HepG2 (cell line): Measurements from ENCODE around the gene DDX23. TPM values are rescaled to one million over a fixed set of nuclear protein-coding genes. Genes with fewer than 3 reads are reported as not detected.
A peak's percentile ranks its signal among the peaks of the same experiment; 100 is the strongest.

ENCODE experiments used
- HMGXB3 ChIP-seq: sonication (generic); formaldehyde crosslinking; IDR thresholded peaks from 2 replicates; pipeline ENCODE4 v1.4.0; 2020; ENCODE audit warnings: missing genetic modification reagents, borderline replicate concordance
- IKZF4 ChIP-seq: sonication (generic); formaldehyde crosslinking; IDR thresholded peaks from 2 replicates; pipeline ENCODE4 v1.5.1; 2020; ENCODE audit warnings: borderline replicate concordance, mild to moderate bottlenecking, low read depth, missing genetic modification reagents; ENCODE audit errors: not compliant biosample characterization
- JARID2 ChIP-seq: sonication (generic); formaldehyde crosslinking; IDR thresholded peaks from 2 replicates; pipeline ENCODE4 v1.8.1; 2023; ENCODE audit warnings: missing genetic modification reagents, inconsistent platforms; ENCODE audit not compliant: insufficient replicate concordance
- KDM5A ChIP-seq: fragments of 200-600 bp; sonication (generic); IDR thresholded peaks from 2 replicates; pipeline ENCODE4 v1.7.0; 2018; ENCODE audit warnings: antibody characterized with exemption, mild to moderate bottlenecking, low read length, borderline replicate concordance
- SATB2 ChIP-seq: sonication (generic); formaldehyde crosslinking; IDR thresholded peaks from 2 replicates; pipeline ENCODE4 v1.5.0; 2020; ENCODE audit warnings: missing genetic modification reagents
- TBX2 ChIP-seq: sonication (generic); formaldehyde crosslinking; IDR thresholded peaks from 2 replicates; pipeline ENCODE4 v1.5.0; 2020; ENCODE audit warnings: missing genetic modification reagents, mild to moderate bottlenecking, borderline replicate concordance
- THAP7 ChIP-seq: sonication (generic); formaldehyde crosslinking; IDR thresholded peaks from 2 replicates; pipeline ENCODE4 v1.8.1; 2023; ENCODE audit warnings: mild to moderate bottlenecking, missing genetic modification reagents
- TSC22D2 ChIP-seq: sonication (generic); formaldehyde crosslinking; IDR thresholded peaks from 2 replicates; pipeline ENCODE4 v1.5.1; 2020; ENCODE audit warnings: missing genetic modification reagents, mild to moderate bottlenecking, borderline replicate concordance
- ZC3H13 ChIP-seq: sonication (generic); formaldehyde crosslinking; IDR thresholded peaks from 2 replicates; pipeline ENCODE4 v1.8.1; 2023; ENCODE audit warnings: mild to moderate bottlenecking, missing genetic modification reagents, moderate library complexity
- ZFY ChIP-seq: sonication (generic); formaldehyde crosslinking; IDR thresholded peaks from 2 replicates; pipeline ENCODE4 v1.4.0; 2020; ENCODE audit warnings: missing genetic modification reagents
- ZNF160 ChIP-seq: sonication (generic); formaldehyde crosslinking; IDR thresholded peaks from 2 replicates; pipeline ENCODE4 v1.8.0; 2022; ENCODE audit warnings: mild to moderate bottlenecking, inconsistent platforms, missing genetic modification reagents
- ZNF234 ChIP-seq: sonication (generic); formaldehyde crosslinking; conservative IDR thresholded peaks from 2 replicates; pipeline ENCODE4 v1.5.1; 2020; ENCODE audit warnings: mild to moderate bottlenecking, missing genetic modification reagents
- ZNF777 ChIP-seq: sonication (generic); formaldehyde crosslinking; IDR thresholded peaks from 2 replicates; pipeline ENCODE4 v1.4.0; 2020; ENCODE audit warnings: missing genetic modification reagents
- polyA plus RNA-seq, 8 experiments: library from polyadenylated mRNA; depleted of rRNA in 3 of 8; stranded (reverse) in 7 of 8; unstranded in 1 of 8; fragments of >200 nt; fragmentation: Illumina TruSeq in 4 of 8; extraction: Trizol in 4 of 8; gene quantifications; 2 replicates each; pipeline versions ENCODE4 v1.2.1 to v1.2.3, GENCODE V29; 2011 to 2016; ENCODE audit warnings: low read depth in 4 of 8, missing spikeins in 1 of 8, mixed read lengths in 1 of 8; ENCODE audit not compliant: insufficient read depth in 1 of 8
- total RNA-seq, 5 experiments: library from RNA; depleted of rRNA; stranded (reverse); fragments of >200 nt; fragmentation: Illumina TruSeq; extraction: Trizol; gene quantifications; 2 replicates each; pipeline ENCODE4 v1.2.3, GENCODE V29; 2016; ENCODE audit warnings: low read depth in 1 of 5
- TF ChIP-seq, protein P1 (sequence below): sonication (generic); formaldehyde crosslinking; IDR thresholded peaks from 2 replicates; pipeline ENCODE4 v1.5.1; 2020; ENCODE audit warnings: mild to moderate bottlenecking, missing genetic modification reagents, borderline replicate concordance
- TF ChIP-seq, protein P2 (sequence below): sonication (generic); formaldehyde crosslinking; IDR thresholded peaks from 2 replicates; pipeline ENCODE4 v1.9.0; 2022; ENCODE audit warnings: missing genetic modification reagents, mild to moderate bottlenecking, borderline replicate concordance

The DDX23 gene
- total and polyA plus RNA-seq, 2 of the 13 experiments (the other 11 are each of a cell fraction or from before 2014, with no cell fraction given): 35.7 to 90.0 TPM

- no peak for TF ChIP-seq HMGXB3 (CRISPR knock-in tag)
- peak; percentile 46; the same call in 1 of the 2 replicates for TF ChIP-seq ZFY (CRISPR knock-in tag)
- TF ChIP-seq SATB2: no peak
- TF ChIP-seq TSC22D2: no peak
- TF ChIP-seq ZNF234: no peak
- TF ChIP-seq, protein P1, sequence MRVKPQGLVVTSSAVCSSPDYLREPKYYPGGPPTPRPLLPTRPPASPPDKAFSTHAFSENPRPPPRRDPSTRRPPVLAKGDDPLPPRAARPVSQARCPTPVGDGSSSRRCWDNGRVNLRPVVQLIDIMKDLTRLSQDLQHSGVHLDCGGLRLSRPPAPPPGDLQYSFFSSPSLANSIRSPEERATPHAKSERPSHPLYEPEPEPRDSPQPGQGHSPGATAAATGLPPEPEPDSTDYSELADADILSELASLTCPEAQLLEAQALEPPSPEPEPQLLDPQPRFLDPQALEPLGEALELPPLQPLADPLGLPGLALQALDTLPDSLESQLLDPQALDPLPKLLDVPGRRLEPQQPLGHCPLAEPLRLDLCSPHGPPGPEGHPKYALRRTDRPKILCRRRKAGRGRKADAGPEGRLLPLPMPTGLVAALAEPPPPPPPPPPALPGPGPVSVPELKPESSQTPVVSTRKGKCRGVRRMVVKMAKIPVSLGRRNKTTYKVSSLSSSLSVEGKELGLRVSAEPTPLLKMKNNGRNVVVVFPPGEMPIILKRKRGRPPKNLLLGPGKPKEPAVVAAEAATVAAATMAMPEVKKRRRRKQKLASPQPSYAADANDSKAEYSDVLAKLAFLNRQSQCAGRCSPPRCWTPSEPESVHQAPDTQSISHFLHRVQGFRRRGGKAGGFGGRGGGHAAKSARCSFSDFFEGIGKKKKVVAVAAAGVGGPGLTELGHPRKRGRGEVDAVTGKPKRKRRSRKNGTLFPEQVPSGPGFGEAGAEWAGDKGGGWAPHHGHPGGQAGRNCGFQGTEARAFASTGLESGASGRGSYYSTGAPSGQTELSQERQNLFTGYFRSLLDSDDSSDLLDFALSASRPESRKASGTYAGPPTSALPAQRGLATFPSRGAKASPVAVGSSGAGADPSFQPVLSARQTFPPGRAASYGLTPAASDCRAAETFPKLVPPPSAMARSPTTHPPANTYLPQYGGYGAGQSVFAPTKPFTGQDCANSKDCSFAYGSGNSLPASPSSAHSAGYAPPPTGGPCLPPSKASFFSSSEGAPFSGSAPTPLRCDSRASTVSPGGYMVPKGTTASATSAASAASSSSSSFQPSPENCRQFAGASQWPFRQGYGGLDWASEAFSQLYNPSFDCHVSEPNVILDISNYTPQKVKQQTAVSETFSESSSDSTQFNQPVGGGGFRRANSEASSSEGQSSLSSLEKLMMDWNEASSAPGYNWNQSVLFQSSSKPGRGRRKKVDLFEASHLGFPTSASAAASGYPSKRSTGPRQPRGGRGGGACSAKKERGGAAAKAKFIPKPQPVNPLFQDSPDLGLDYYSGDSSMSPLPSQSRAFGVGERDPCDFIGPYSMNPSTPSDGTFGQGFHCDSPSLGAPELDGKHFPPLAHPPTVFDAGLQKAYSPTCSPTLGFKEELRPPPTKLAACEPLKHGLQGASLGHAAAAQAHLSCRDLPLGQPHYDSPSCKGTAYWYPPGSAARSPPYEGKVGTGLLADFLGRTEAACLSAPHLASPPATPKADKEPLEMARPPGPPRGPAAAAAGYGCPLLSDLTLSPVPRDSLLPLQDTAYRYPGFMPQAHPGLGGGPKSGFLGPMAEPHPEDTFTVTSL: peak; percentile 45; the same call in 1 of the 2 replicates
- no peak for TF ChIP-seq THAP7
- TF ChIP-seq ZNF777 (CRISPR knock-in tag): no peak
- no peak for TF ChIP-seq ZC3H13 (CRISPR knock-in tag)
- TF ChIP-seq KDM5A: no peak
- no peak for TF ChIP-seq IKZF4 (CRISPR knock-in tag)
- TF ChIP-seq TBX2: peak; percentile 82
- TF ChIP-seq, protein P2, sequence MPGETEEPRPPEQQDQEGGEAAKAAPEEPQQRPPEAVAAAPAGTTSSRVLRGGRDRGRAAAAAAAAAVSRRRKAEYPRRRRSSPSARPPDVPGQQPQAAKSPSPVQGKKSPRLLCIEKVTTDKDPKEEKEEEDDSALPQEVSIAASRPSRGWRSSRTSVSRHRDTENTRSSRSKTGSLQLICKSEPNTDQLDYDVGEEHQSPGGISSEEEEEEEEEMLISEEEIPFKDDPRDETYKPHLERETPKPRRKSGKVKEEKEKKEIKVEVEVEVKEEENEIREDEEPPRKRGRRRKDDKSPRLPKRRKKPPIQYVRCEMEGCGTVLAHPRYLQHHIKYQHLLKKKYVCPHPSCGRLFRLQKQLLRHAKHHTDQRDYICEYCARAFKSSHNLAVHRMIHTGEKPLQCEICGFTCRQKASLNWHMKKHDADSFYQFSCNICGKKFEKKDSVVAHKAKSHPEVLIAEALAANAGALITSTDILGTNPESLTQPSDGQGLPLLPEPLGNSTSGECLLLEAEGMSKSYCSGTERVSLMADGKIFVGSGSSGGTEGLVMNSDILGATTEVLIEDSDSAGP (CRISPR knock-in tag): peak; percentile 35; the same call in 1 of the 2 replicates
- TF ChIP-seq ZNF160 (CRISPR knock-in tag): no peak
- no peak for TF ChIP-seq JARID2
Measured at GRCh38 chr12:48883305-48884161, 31.6 kb upstream of the DDX23 start (continued).
